Activated T-helper 17 cell treated with anti-CD3 and anti-CD28 coated beads, Interleukin-2, amount 50 U/mL, for 72 hours (primary cell): ENCODE results near the gene LILRB5. TPM values are rescaled to one million over a fixed set of nuclear protein-coding genes. Genes with fewer than 3 reads are reported as not detected.
A peak's percentile ranks its signal among the peaks of the same experiment; 100 is the strongest.
"Not testable (repeated sequence)": the region's sequence is repeated elsewhere in the genome, so short reads cannot be mapped to it uniquely, and the experiment has no call there.

Experiments
- ATAC-seq: fragments of 150-1000 bp; cut with Tn5 transposase; replicated peaks from 2 replicates; pipeline ENCODE4 v1.10.0; 2021; ENCODE audit warnings: mild to moderate bottlenecking, moderate library complexity
- H3K27ac Mint-ChIP-seq: one replicate; pipeline ENCODE4 v1.8.0; 2022; ENCODE audit warnings: mixed read lengths
- H3K27me3 Mint-ChIP-seq: one replicate; pipeline ENCODE4 v1.8.0; 2022; ENCODE audit warnings: mixed read lengths
- H3K36me3 Mint-ChIP-seq: one replicate; pipeline ENCODE4 v1.8.0; 2022; ENCODE audit warnings: low read depth, mild to moderate bottlenecking, mixed read lengths
- H3K4me1 Mint-ChIP-seq: one replicate; pipeline ENCODE4 v1.8.0; 2022; ENCODE audit warnings: mixed read lengths
- H3K4me3 Mint-ChIP-seq: one replicate; pipeline ENCODE4 v1.8.0; 2022; ENCODE audit warnings: mild to moderate bottlenecking, mixed read lengths
- H3K9me3 Mint-ChIP-seq: one replicate; pipeline ENCODE4 v1.8.0; 2022; ENCODE audit warnings: mixed read lengths
- total RNA-seq, 2 donors: library from RNA; stranded (reverse); gene quantifications; one replicate each; pipeline ENCODE4 v1.2.3, GENCODE V29; 2022

LILRB5 gene
- total RNA-seq, 2 donors from 2014 or later, result not detected

GRCh38 chr19:54262470-54262869, 5.4 kb upstream of the LILRB5 start:
- Mint-ChIP-seq H3K9me3 (no peaks in the 10 kb centered on the region), H3K4me1 (no peaks in the 10 kb centered on the region), H3K27ac (no peak overlapping the region), H3K36me3 (no peaks in the 10 kb centered on the region), H3K4me3 (no peak overlapping the region), H3K27me3 (peaks cover 7% of the 10 kb centered on the region)
- ATAC-seq, result no peak

- Mint-ChIP-seq H3K4me1 (no peaks in the 10 kb centered on the region), H3K9me3 (no peaks in the 10 kb centered on the region), H3K27me3 (peaks cover 7% of the 10 kb centered on the region), H3K36me3 (no peaks in the 10 kb centered on the region), H3K27ac (no peak overlapping the region), H3K4me3 (no peak overlapping the region)
- ATAC-seq, result no peak
Measured at GRCh38 chr19:54262066-54262465, 5.0 kb upstream of the LILRB5 start.

DNA sequence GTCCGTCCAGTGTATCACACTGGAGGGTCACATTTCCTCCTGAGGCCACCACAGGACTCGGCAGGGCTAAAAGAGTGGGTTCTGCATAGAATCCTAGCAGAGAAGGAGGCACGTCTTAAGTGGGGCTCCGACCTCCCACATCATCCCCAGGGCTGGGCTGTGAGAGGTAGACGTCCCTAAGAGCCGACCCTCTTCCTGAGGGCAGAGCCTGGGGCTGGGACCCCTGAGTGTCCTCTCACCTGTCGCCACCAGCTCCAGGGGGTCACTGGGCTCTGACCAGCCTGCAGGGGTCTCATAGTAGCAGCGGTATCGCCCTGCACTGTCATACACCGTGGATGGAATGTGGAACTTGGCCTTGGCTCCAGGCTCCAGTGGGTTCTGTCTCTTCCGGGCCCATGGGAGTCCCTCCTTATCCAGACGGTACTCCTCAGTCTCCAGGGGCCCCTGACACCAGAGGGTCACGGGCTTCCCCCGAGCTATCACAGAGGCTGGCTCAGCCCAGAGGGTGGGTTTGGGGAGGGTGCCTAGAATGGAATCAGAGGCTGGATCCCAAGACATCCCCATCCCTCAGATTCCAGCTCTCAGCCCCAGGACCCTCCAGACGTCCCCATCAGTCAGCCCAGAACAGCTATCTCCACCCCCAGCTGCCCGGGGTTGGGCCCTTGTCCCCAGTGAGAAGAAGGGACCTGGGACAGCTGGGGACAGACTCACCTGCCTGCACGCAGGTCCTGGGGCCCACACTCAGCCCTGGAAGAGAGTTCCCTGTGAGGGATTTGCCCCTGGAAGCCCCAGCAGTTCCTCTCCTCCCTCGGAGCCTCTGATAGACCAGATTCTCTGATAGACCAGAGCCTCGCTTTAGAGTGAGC, 590 bp downstream of the LILRB5 start:
- no peak for ATAC-seq
- Mint-ChIP-seq H3K27ac (no peak overlapping the region), H3K36me3 (no peaks in the 10 kb centered on the region), H3K4me1 (no peaks in the 10 kb centered on the region), H3K27me3 (peaks cover 6% of the 10 kb centered on the region), H3K9me3 (no peaks in the 10 kb centered on the region), H3K4me3 (no peak overlapping the region)

DNA sequence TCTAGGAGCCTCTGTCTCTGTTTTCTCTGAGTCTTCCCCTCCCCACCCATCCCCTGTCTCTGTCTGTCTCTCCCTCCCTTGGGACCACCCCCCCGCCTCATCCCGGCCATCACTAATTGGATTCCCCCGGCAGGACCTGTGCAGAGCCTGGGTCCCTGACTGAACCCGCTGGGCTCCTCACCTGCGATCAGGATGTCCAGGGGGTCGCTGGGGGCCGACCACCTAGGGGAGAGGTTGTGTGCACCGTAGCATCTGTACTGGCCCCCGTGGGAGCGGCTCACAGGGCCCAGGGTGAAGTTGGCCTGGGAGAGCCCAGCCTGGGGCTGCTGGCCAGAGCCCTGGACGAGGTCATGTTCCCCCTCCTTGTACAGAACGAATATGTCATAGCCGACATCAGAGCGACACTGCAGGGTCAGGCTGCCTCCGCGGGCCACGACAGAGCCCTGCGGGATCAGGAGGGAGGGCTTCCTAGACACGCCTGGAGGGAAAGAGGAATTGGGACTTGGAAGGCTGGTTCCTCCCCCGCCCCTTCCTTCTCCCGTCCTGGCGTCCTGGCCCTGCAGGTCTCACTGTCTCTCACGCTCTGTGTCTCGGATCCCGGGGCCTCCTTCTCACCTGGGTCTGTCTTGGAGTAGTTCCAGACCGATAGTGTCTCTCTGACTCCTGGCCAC, 1.8 kb downstream of the LILRB5 start:
- ATAC-seq, result no peak
- Mint-ChIP-seq H3K4me3 (no peak overlapping the region), H3K4me1 (no peaks in the 10 kb centered on the region), H3K9me3 (no peaks in the 10 kb centered on the region), H3K27ac (no peak overlapping the region), H3K27me3 (peaks cover 6% of the 10 kb centered on the region), H3K36me3 (no peaks in the 10 kb centered on the region)

DNA sequence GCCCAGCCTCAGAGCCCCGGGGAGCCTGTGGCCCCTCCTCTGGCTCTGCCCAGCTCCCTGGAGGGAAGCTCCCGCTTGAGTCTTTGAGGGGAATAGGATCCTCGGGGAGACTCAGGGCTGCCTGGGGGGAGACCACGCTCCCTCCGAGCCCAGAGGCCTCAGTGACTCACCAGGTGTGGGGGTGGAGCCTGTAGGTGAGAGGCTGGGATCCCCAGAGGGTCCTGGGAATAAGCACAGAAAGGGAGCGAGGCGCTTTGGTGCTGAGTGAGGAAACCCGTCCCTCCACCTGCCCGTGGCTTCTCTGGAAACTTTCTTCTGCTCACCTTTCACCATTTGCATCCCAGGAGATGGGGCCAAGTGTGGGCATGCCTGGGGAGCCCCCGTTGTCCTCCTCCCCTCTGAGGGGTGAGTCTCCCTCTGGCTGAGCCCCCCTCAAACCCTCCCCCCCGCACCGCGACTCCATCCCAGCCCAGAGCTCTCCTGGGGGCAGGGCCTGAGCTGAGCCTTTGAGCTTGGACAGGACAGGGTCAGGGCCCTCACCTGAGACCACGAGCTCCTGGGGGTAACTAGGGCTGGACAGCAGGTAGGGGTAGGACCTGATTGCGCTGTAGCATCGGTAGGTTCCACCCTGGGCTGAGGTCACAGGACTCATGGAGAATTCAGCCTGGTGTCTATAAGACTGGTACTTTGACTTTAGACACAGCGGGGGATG, 2.7 kb downstream of the LILRB5 start:
- ATAC-seq, result no peak
- Mint-ChIP-seq H3K4me1 (no peaks in the 10 kb centered on the region), H3K27me3 (peaks cover 6% of the 10 kb centered on the region), H3K4me3 (no peak overlapping the region), H3K27ac (no peak overlapping the region), H3K36me3 (no peaks in the 10 kb centered on the region), H3K9me3 (no peaks in the 10 kb centered on the region)

- H3K9me3 Mint-ChIP-seq, result no peaks in the 10 kb centered on the region
- H3K36me3 Mint-ChIP-seq, result no peaks in the 10 kb centered on the region
- H3K4me1 Mint-ChIP-seq, result no peaks in the 10 kb centered on the region
- no peak for ATAC-seq
- no peak overlapping the region for H3K4me3 Mint-ChIP-seq
- H3K27me3 Mint-ChIP-seq, result peaks cover 6% of the 10 kb centered on the region
- H3K27ac Mint-ChIP-seq, result no peak overlapping the region
Measured at GRCh38 chr19:54253331-54254194, 3.5 kb downstream of the LILRB5 start.

DNA sequence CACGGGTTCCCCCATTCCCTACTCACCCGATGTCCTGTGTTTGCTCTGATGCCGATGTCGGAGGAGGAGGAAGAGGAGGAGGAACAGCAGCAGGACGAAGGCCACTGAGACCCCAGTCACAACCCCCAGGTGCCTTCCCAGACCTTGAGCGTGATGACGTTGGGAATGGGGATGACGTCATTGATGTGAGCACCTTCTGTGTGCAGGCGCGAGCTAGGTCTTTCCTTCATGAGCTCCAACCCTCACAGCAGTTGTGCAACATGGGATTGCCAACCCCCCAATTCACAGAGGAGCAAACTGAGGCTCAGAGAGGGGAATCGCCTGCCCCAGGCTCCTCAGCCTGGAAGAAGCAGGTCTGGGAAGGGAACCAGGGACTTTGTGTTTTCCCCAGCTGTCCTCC, 4.2 kb downstream of the LILRB5 start:
- peaks cover 6% of the 10 kb centered on the region for H3K27me3 Mint-ChIP-seq
- no peak for ATAC-seq
- H3K36me3 Mint-ChIP-seq, result no peaks in the 10 kb centered on the region
- no peak overlapping the region for H3K27ac Mint-ChIP-seq
- no peaks in the 10 kb centered on the region for H3K9me3 Mint-ChIP-seq
- no peak overlapping the region for H3K4me3 Mint-ChIP-seq
- peaks cover 3% of the 10 kb centered on the region for H3K4me1 Mint-ChIP-seq

DNA sequence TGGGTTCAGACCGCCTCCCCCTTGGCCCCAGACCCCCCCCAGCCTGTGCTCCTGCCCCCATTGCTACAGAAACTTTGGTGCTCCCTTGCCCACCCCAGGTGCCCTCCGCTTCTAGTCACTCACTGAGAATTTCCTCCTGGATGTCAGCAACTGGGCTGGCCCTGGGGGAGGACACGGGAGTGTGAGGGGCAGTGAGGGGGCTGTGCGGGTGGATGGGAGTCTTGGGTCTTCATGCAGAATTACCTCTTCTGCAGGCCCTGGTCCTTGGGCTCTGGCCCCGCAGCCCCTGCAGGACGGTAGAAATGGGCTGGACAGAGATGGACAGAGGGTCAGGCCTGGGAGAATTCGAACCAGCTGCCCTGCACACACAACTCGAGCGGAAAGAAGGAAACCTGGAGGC, 4.8 kb downstream of the LILRB5 start:
- Mint-ChIP-seq H3K9me3 (no peaks in the 10 kb centered on the region), H3K27me3 (peaks cover 6% of the 10 kb centered on the region), H3K4me3 (no peak overlapping the region), H3K27ac (no peak overlapping the region), H3K4me1 (peaks cover 7% of the 10 kb centered on the region), H3K36me3 (no peaks in the 10 kb centered on the region)
- ATAC-seq, result no peak

- peak; percentile 97 for ATAC-seq
- peak overlapping the region; percentile 40 for H3K27ac Mint-ChIP-seq
- peak overlapping the region; percentile 53 for H3K4me3 Mint-ChIP-seq
- H3K9me3 Mint-ChIP-seq, result no peaks in the 10 kb centered on the region
- H3K27me3 Mint-ChIP-seq, result no peaks in the 10 kb centered on the region
- no peaks in the 10 kb centered on the region for H3K36me3 Mint-ChIP-seq
- H3K4me1 Mint-ChIP-seq, result peaks cover 7% of the 10 kb centered on the region
Measured at GRCh38 chr19:54248016-54248601, 9.0 kb downstream of the LILRB5 start.

DNA sequence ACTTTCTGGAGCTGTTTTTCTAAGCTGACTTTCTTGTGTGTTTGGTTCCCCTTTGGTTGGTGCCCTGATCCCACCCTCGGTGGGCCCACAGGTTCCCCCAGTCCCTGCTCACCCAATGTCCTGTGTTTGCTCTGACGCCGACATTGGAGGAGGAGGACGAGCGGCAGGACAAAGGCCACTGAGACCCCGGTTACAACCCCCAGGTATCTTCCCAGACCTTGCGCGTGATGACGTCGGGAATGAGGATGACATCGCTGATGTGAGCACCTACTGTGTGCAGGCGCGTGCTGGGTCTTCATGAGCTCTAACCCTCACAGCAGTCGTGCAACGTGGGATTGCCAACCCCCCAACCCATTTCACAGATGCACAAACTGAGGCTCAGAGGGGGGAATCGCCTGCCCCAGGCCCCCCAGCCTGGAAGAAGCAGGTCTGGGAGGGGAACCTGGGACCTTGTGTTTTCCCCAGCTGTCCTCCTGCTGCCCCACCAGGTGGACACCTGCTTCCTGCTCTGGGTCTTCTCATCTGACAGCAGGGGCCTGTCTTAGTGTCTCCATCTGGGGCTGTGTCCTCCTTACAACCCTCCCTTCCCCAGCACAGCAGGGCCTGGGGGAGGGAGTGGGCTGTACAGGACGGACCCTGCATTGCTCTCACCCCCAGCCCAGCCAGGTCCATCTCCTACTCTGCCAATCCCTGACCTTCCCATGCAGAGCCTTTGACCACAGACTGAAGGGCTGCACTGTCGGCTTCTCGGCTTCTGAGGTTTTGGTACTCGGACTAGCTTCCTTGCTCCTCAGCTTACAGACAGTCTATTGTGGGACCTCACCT, 9.8 kb downstream of the LILRB5 start:
- no peak for ATAC-seq
- peaks cover 7% of the 10 kb centered on the region for H3K4me1 Mint-ChIP-seq
- no peaks in the 10 kb centered on the region for H3K9me3 Mint-ChIP-seq
- peak overlapping the region; percentile 40 for H3K27ac Mint-ChIP-seq
- no peaks in the 10 kb centered on the region for H3K27me3 Mint-ChIP-seq
- peak overlapping the region; percentile 53 for H3K4me3 Mint-ChIP-seq
- H3K36me3 Mint-ChIP-seq, result no peaks in the 10 kb centered on the region

- Mint-ChIP-seq H3K27ac (no peak overlapping the region), H3K9me3 (no peaks in the 10 kb centered on the region), H3K4me1 (peaks cover 7% of the 10 kb centered on the region), H3K4me3 (no peak overlapping the region), H3K36me3 (no peaks in the 10 kb centered on the region), H3K27me3 (no peaks in the 10 kb centered on the region)
- ATAC-seq, result no peak
Measured at GRCh38 chr19:54245936-54246335, 11.1 kb downstream of the LILRB5 start.

GRCh38 chr19:54243809-54244208, 13.3 kb downstream of the LILRB5 start:
- H3K4me3 Mint-ChIP-seq, H3K9me3 Mint-ChIP-seq, H3K4me1 Mint-ChIP-seq, H3K27ac Mint-ChIP-seq, H3K27me3 Mint-ChIP-seq, H3K36me3 Mint-ChIP-seq, ATAC-seq: not testable (repeated sequence)

DNA sequence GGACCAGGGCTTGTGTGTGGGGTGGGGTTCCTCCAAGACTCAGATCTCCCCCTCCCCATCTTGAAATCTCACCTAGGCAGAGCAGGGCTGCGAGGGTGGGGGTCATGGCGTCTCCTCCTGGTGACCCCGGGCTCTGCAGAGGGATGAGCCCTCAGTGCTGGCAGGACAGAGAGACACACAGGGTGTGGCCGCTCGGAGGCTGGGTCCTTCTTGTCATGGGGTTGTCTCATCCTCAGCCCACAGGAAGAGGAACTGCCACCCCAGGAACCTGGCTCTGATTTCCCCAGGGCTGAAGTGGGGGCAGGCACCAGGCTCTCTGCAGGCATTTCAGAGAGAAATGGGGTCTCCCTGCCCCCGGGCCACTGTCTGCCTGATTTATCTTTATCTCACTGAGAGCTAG, 14.4 kb downstream of the LILRB5 start, which contains the start of gene LILRA6:
TSS of gene LILRA6 (minus strand) at position 145 of the 400 bp plus-strand sequence.
- ATAC-seq, result peak; percentile 29
- not testable (repeated sequence) for H3K27me3 Mint-ChIP-seq, H3K27ac Mint-ChIP-seq, H3K4me1 Mint-ChIP-seq, H3K36me3 Mint-ChIP-seq, H3K4me3 Mint-ChIP-seq, H3K9me3 Mint-ChIP-seq
